Lung (tissue), 12 donors: ENCODE data around the gene ITPK1. TPM values are rescaled to one million over a fixed set of nuclear protein-coding genes. Genes with fewer than 3 reads are reported as not detected.

Experiments
- ATAC-seq: fragments of 200-7000 bp; cut with Tn5 transposase; one replicate; pipeline ENCODE4 v1.9.1; 2020; ENCODE audit warnings: moderate number of reproducible peaks; ENCODE audit not compliant: insufficient read depth, low FRiP score
- DNase-seq, 3 donors: peaks; one replicate each; pipeline ENCODE4 v3.0.0-alpha.2; 2013 to 2017
- H3K27ac ChIP-seq, 2 donors: one replicate each; pipeline ENCODE4 v1.5.1; 2013; ENCODE audit warnings: mild to moderate bottlenecking in 2 of 2, moderate library complexity in 2 of 2, control low read depth in 1 of 2, inconsistent platforms in 1 of 2, low read depth in 1 of 2, low read length in 1 of 2
- H3K27me3 ChIP-seq, 3 donors: one replicate each; pipeline ENCODE4 v1.5.1; 2013; ENCODE audit warnings: low read length in 2 of 3; ENCODE audit not compliant: control insufficient read depth in 3 of 3, insufficient read depth in 3 of 3
- H3K36me3 ChIP-seq, 4 donors: one replicate each; pipeline ENCODE4 v1.5.1; 2013; ENCODE audit warnings: low read length in 4 of 4, mild to moderate bottlenecking in 1 of 4, moderate library complexity in 1 of 4; ENCODE audit not compliant: control insufficient read depth in 4 of 4, insufficient read depth in 4 of 4
- H3K4me1 ChIP-seq, 5 donors: one replicate each; pipeline ENCODE4 v1.5.1; 2013; ENCODE audit warnings: low read length in 5 of 5, mild to moderate bottlenecking in 2 of 5, moderate library complexity in 1 of 5; ENCODE audit not compliant: control insufficient read depth in 5 of 5, insufficient read depth in 5 of 5
- H3K4me3 ChIP-seq: one replicate; pipeline ENCODE4 v1.5.1; 2013; ENCODE audit warnings: mild to moderate bottlenecking, control low read depth, moderate library complexity
- H3K9ac ChIP-seq, 2 donors: one replicate each; pipeline ENCODE4 v1.5.1; 2013; ENCODE audit warnings: low read length in 2 of 2, control low read depth in 1 of 2; ENCODE audit not compliant: insufficient read depth in 1 of 2
- H3K9me3 ChIP-seq, 4 donors: one replicate each; pipeline ENCODE4 v1.5.1; 2013; ENCODE audit warnings: low read length in 3 of 4, mild to moderate bottlenecking in 1 of 4, moderate library complexity in 1 of 4; ENCODE audit not compliant: control insufficient read depth in 4 of 4, insufficient read depth in 3 of 4
- WGBS, 2 donors: extraction: QIAGEN DNeasy Blood & Tissue Kit; methylation state at CpG; one replicate each; pipeline ENCODE4 v1.1.7; 2013; 5-methylcytosine and 5-hydroxymethylcytosine counted together
- polyA plus RNA-seq, 2 donors: library from polyadenylated mRNA; stranded (reverse); fragments of 200-250 nt; gene quantifications; one replicate each; pipeline ENCODE4 v1.2.1, GENCODE V29; 2013
- total RNA-seq, 2 donors: library from RNA; depleted of rRNA in 1 of 2; stranded (reverse); fragments of >200 nt in 1 of 2; gene quantifications; one replicate each; pipeline ENCODE4 v1.2.1, GENCODE V29; 2014 to 2021
- TF ChIP-seq, protein P1 (sequence below): IDR thresholded peaks from 2 replicates; pipeline ENCODE4 v1.5.1; 2012; ENCODE audit warnings: mild to moderate bottlenecking; ENCODE audit errors: control extremely low read depth, extremely low read depth
- donor health status: control.
- donor health status: control.
- donor health status: Bipolar disorder and iron deficiency.
- donor health status: healthy.
- donor health status: DM: yes; HTN: yes; CAD: no.

Gene ITPK1
- total and polyA plus RNA-seq, 4 donors, result 17.5 to 99.4 (median 45.3) TPM

DNA sequence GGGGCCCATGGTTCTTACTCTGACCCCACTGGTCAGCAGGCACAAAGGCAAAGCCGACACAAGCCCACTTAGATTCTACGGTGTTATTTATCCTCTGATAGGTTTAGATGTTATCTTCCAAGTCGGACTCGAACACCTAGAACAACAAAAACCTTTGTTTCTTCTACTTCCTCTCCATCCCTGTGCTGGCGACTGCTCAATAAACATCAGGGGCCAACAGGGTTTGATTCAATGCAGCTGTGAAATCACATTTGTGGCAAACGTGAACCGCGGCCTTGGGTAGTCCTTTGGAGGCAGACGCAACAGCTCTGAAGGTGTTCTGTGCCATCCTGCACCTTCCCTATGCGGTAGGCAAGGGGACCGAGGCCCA, 105.6 kb downstream of the ITPK1 start:
- H3K27ac ChIP-seq, result peak overlapping the region; percentile 1 to 69
- H3K4me3 ChIP-seq, result no peak overlapping the region
- TF ChIP-seq, protein P1, sequence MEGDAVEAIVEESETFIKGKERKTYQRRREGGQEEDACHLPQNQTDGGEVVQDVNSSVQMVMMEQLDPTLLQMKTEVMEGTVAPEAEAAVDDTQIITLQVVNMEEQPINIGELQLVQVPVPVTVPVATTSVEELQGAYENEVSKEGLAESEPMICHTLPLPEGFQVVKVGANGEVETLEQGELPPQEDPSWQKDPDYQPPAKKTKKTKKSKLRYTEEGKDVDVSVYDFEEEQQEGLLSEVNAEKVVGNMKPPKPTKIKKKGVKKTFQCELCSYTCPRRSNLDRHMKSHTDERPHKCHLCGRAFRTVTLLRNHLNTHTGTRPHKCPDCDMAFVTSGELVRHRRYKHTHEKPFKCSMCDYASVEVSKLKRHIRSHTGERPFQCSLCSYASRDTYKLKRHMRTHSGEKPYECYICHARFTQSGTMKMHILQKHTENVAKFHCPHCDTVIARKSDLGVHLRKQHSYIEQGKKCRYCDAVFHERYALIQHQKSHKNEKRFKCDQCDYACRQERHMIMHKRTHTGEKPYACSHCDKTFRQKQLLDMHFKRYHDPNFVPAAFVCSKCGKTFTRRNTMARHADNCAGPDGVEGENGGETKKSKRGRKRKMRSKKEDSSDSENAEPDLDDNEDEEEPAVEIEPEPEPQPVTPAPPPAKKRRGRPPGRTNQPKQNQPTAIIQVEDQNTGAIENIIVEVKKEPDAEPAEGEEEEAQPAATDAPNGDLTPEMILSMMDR, result no peak
- peaks cover 0 to 2% (median 0%) of the 10 kb centered on the region in 4 donors for H3K36me3 ChIP-seq
- 72 to 79% methylated on average over 11 of the region's 11 CpGs for WGBS, 2 donors
- DNase-seq (no peak), ATAC-seq (no peak)
- H3K9ac ChIP-seq, result no peak overlapping the region
- no peaks in the 10 kb centered on the region for H3K9me3 ChIP-seq
- peaks cover 5 to 62% (median 26%) of the 10 kb centered on the region in 5 donors for H3K4me1 ChIP-seq
- no peaks in the 10 kb centered on the region for H3K27me3 ChIP-seq

DNA sequence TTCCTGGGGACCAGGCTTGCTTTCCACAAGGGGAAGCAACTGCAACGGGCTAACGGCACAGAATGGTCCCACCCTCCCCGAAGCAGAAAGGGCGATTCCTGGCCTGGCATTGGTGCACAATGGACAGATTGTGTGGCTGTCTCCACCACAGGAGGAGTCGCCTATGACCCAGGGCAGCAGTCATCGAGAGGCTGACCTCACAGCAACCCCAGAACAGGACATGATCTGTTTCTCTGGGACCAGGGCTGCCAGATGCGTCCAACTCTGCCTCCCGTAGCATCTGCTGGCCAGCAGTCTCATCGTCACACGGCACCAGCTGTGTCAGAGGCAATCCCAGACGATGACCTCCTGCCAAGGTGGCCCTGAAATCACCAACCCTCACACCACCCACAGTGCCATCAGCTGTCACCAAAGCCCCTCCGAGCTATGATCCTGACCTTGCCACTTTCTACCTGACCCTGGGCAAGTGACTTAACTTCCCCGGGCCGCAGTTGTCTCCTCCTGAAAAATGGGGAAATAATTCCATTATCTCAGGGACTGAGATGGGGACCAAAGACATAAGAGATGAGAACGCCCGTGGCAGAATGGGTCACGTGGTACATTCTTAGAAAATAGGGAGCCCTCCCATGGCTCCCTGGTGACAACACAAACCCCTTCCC, 106.1 kb downstream of the ITPK1 start:
- H3K9ac ChIP-seq, result no peak overlapping the region
- peaks cover 5 to 57% (median 26%) of the 10 kb centered on the region in 5 donors for H3K4me1 ChIP-seq
- no peaks in the 10 kb centered on the region for H3K36me3 ChIP-seq
- DNase-seq (no peak), ATAC-seq (no peak)
- TF ChIP-seq, protein P1, result no peak
- H3K27ac ChIP-seq, result peak overlapping the region in 1 of 2 donors; percentile 69
- H3K4me3 ChIP-seq, result no peak overlapping the region
- WGBS, 2 donors, result 69 to 83% methylated on average over 17 of the region's 17 CpGs
- H3K9me3 ChIP-seq, result no peaks in the 10 kb centered on the region
- no peaks in the 10 kb centered on the region for H3K27me3 ChIP-seq

DNA sequence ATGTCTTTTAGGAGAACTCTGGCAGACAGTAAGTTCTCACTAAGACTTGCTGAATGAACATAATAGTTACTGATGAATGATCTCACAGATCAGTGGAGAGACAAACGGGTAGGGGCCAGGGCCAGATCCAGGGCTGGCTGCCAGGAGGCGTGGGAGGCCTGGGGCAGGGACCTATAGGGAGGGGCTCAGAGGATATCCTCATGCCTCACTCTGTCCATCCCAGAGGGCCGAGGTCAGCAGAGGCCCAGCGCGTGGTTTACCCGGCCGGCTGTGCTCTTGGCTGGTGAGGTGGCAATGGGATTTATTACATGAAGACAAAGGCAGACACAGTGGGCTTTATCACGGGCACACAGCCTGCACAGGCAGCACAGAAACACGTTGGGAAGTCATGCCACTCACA, 107.3 kb downstream of the ITPK1 start:
- H3K27me3 ChIP-seq, result no peaks in the 10 kb centered on the region
- ATAC-seq (no peak), DNase-seq (no peak)
- no peak overlapping the region for H3K27ac ChIP-seq
- peaks cover 0 to 2% (median 0%) of the 10 kb centered on the region in 4 donors for H3K36me3 ChIP-seq
- TF ChIP-seq, protein P1, result no peak
- H3K4me3 ChIP-seq, result no peak overlapping the region
- H3K9me3 ChIP-seq, result no peaks in the 10 kb centered on the region
- H3K9ac ChIP-seq, result peak overlapping the region in 1 of 2 donors; percentile 9
- H3K4me1 ChIP-seq, result peaks cover 5 to 45% (median 24%) of the 10 kb centered on the region in 5 donors
- 60 to 81% methylated on average over 9 of the region's 9 CpGs for WGBS, 2 donors
